IMR-90 (cell line): ENCODE measurements around the gene CLCA2. TPM values are rescaled to one million over a fixed set of nuclear protein-coding genes. Genes with fewer than 3 reads are reported as not detected.

Source experiments
- ATAC-seq: fragments of 200-7000 bp; cut with Tn5 transposase; 2 replicates; pipeline ENCODE4 v1.9.1; 2020; ENCODE audit warnings: low read depth, mild to moderate bottlenecking, moderate library complexity
- BruUV-seq: library from RNA; stranded (reverse); fragments of 400-500 nt; replicated peaks from 2 replicates; lab custom pipeline; 2021; lab: Mats Ljungman, UMichigan
- CTCF ChIA-PET: fragments of 300-600 bp; formaldehyde crosslinking; extraction: SDS; loops from one replicate; lab custom pipeline; 2021; ENCODE audit warnings: antibody characterized with exemption; lab: Yijun Ruan, JAX
- POLR2A ChIA-PET: fragments of 300-600 bp; sonication (Branson Sonifier 250); formaldehyde crosslinking; loops from one replicate; lab custom pipeline; 2022; ENCODE audit warnings: antibody characterized with exemption; ENCODE audit not compliant: unreplicated experiment; lab: Charles Lee
- DNase-seq: peaks from one replicate; pipeline ENCODE4 v3.0.0; 2013
- H2AFZ ChIP-seq: replicated peaks from 2 replicates; pipeline ENCODE3; 2013; ENCODE audit warnings: low read length, mild to moderate bottlenecking; ENCODE audit not compliant: poor library complexity
- H2AK5ac ChIP-seq: 2 replicates; pipeline ENCODE4 v1.6.1; 2013; ENCODE audit warnings: low read depth, low read length, inconsistent platforms
- H2AK9ac ChIP-seq: replicated peaks from 2 replicates; pipeline ENCODE3; 2013; ENCODE audit warnings: mild to moderate bottlenecking, low read depth, low read length, moderate library complexity; ENCODE audit not compliant: poor library complexity
- H2BK120ac ChIP-seq: 2 replicates; pipeline ENCODE4 v1.6.1; 2013; ENCODE audit warnings: low read depth, low read length, inconsistent platforms
- H2BK15ac ChIP-seq: 3 replicates; pipeline ENCODE4 v1.6.1; 2013; ENCODE audit warnings: low read depth, low read length, inconsistent platforms
- H2BK20ac ChIP-seq: 2 replicates; pipeline ENCODE4 v1.6.1; 2013; ENCODE audit warnings: low read depth, mild to moderate bottlenecking, inconsistent platforms, low read length, moderate library complexity
- H2BK5ac ChIP-seq: 2 replicates; pipeline ENCODE4 v1.6.1; 2013; ENCODE audit warnings: mild to moderate bottlenecking, low read depth, low read length, inconsistent platforms; ENCODE audit not compliant: poor library complexity, severe bottlenecking
- H3K14ac ChIP-seq: replicated peaks from 2 replicates; pipeline ENCODE4 v1.6.1; 2013; ENCODE audit warnings: low read depth, low read length, inconsistent platforms
- H3K18ac ChIP-seq: 2 replicates; pipeline ENCODE4 v1.6.1; 2013; ENCODE audit warnings: low read depth, low read length, control low read depth
- H3K23ac ChIP-seq: 2 replicates; pipeline ENCODE4 v1.6.1; 2013; ENCODE audit warnings: low read depth, low read length, inconsistent platforms
- H3K27ac ChIP-seq: 2 replicates; pipeline ENCODE4 v1.5.1; 2013; ENCODE audit warnings: mild to moderate bottlenecking, control low read depth, low read length; ENCODE audit not compliant: insufficient read depth
- H3K27me3 ChIP-seq: 2 replicates; pipeline ENCODE4 v1.6.1; 2013; ENCODE audit warnings: low read length; ENCODE audit not compliant: control insufficient read depth, insufficient read depth
- H3K36me3 ChIP-seq: 2 replicates; pipeline ENCODE4 v1.6.1; 2013; ENCODE audit warnings: low read length, mixed read lengths; ENCODE audit not compliant: control insufficient read depth, insufficient read depth
- H3K4ac ChIP-seq: 2 replicates; pipeline ENCODE4 v1.6.1; 2013; ENCODE audit warnings: low read depth, low read length, inconsistent platforms
- H3K4me1 ChIP-seq: 2 replicates; pipeline ENCODE4 v1.6.1; 2013; ENCODE audit warnings: low read length, mixed read lengths; ENCODE audit not compliant: control insufficient read depth, insufficient read depth
- H3K4me2 ChIP-seq: 2 replicates; pipeline ENCODE4 v1.6.1; 2013; ENCODE audit warnings: low read depth, mild to moderate bottlenecking, control low read depth, low read length, moderate library complexity
- H3K4me3 ChIP-seq: 2 replicates; pipeline ENCODE4 v1.5.1; 2013; ENCODE audit warnings: low read depth, mild to moderate bottlenecking, control low read depth, low read length, moderate library complexity; ENCODE audit not compliant: insufficient read depth
- H3K56ac ChIP-seq: 2 replicates; pipeline ENCODE4 v1.6.1; 2013; ENCODE audit warnings: low read length, inconsistent platforms; ENCODE audit not compliant: insufficient read depth; ENCODE audit errors: extremely low read depth
- H3K79me1 ChIP-seq, 2 experiments: 2 replicates each; pipeline ENCODE4 v1.6.1; 2013; ENCODE audit warnings: low read length in 2 of 2, inconsistent platforms in 1 of 2, low read depth in 1 of 2
- H3K9ac ChIP-seq: 2 replicates; pipeline ENCODE4 v1.6.1; 2013; ENCODE audit warnings: low read depth, low read length, control low read depth
- H3K9me1 ChIP-seq: 2 replicates; pipeline ENCODE4 v1.6.1; 2013; ENCODE audit warnings: low read length, inconsistent platforms; ENCODE audit not compliant: insufficient read depth
- H3K9me3 ChIP-seq: 2 replicates; pipeline ENCODE4 v1.6.1; 2013; ENCODE audit warnings: low read length; ENCODE audit not compliant: control insufficient read depth, insufficient read depth
- H4K20me1 ChIP-seq: 2 replicates; pipeline ENCODE4 v1.6.1; 2013; ENCODE audit warnings: low read length, inconsistent platforms; ENCODE audit not compliant: insufficient read depth
- H4K5ac ChIP-seq: 2 replicates; pipeline ENCODE4 v1.6.1; 2013; ENCODE audit warnings: mild to moderate bottlenecking, low read depth, low read length, control low read depth
- H4K8ac ChIP-seq, 2 experiments: 2 replicates each; pipeline ENCODE4 v1.6.1; 2013; ENCODE audit warnings: low read depth in 2 of 2, low read length in 2 of 2, control low read depth in 1 of 2, inconsistent platforms in 1 of 2
- H4K91ac ChIP-seq: 2 replicates; pipeline ENCODE4 v1.6.1; 2013; ENCODE audit warnings: low read depth, low read length, inconsistent platforms; ENCODE audit not compliant: insufficient read depth
- BHLHE40 ChIP-seq: fragments of 150-350 bp; IDR thresholded peaks from 2 replicates; pipeline ENCODE4 v1.6.1; 2016; ENCODE audit warnings: mild to moderate bottlenecking, low read depth, low read length
- CEBPB ChIP-seq: IDR thresholded peaks from 2 replicates; pipeline ENCODE4 v1.6.1; 2012; ENCODE audit warnings: low read depth, low read length, improper control_type of control experiment
- CHD1 ChIP-seq: IDR thresholded peaks from 2 replicates; pipeline ENCODE4 v1.6.1; 2012; ENCODE audit warnings: low read depth, low read length, improper control_type of control experiment
- FOS ChIP-seq: fragments of 150-350 bp; IDR thresholded peaks from 2 replicates; pipeline ENCODE4 v1.6.1; 2016; ENCODE audit warnings: low read depth, low read length
- MAFK ChIP-seq: IDR thresholded peaks from 2 replicates; pipeline ENCODE4 v1.6.1; 2012; ENCODE audit warnings: low read depth, low read length, improper control_type of control experiment
- MAZ ChIP-seq: IDR thresholded peaks from 2 replicates; pipeline ENCODE4 v1.6.1; 2012; ENCODE audit warnings: low read depth, mild to moderate bottlenecking, low read length, improper control_type of control experiment, moderate library complexity, borderline replicate concordance
- MXI1 ChIP-seq: IDR thresholded peaks from 2 replicates; pipeline ENCODE4 v1.6.1; 2012; ENCODE audit warnings: low read depth, mild to moderate bottlenecking, low read length, moderate library complexity, borderline replicate concordance
- NFE2L2 ChIP-seq: fragments of 150-350 bp; IDR thresholded peaks from 2 replicates; pipeline ENCODE4 v1.6.1; 2016; ENCODE audit warnings: low read depth, mild to moderate bottlenecking, low read length
- POLR2A ChIP-seq: IDR thresholded peaks from 2 replicates; pipeline ENCODE4 v1.6.1; 2012; ENCODE audit warnings: mild to moderate bottlenecking, low read depth, low read length
- RAD21 ChIP-seq: IDR thresholded peaks from 2 replicates; pipeline ENCODE4 v1.6.1; 2012; ENCODE audit warnings: low read length, improper control_type of control experiment
- RCOR1 ChIP-seq: IDR thresholded peaks from 2 replicates; pipeline ENCODE4 v1.6.1; 2012; ENCODE audit warnings: mild to moderate bottlenecking, low read length, improper control_type of control experiment; ENCODE audit not compliant: insufficient replicate concordance
- RFX5 ChIP-seq: IDR thresholded peaks from 2 replicates; pipeline ENCODE4 v1.8.0; 2012; ENCODE audit warnings: low read depth, mild to moderate bottlenecking, low read length, moderate library complexity
- SMC3 ChIP-seq: fragments of 150-350 bp; IDR thresholded peaks from 2 replicates; pipeline ENCODE4 v1.6.1; 2016; ENCODE audit warnings: low read depth, mild to moderate bottlenecking, antibody characterized with exemption, low read length, moderate library complexity
- dilution Hi-C: fragments of 300-500 bp; cut with HindIII; formaldehyde crosslinking; loops from one replicate; pipeline ENCODE4 v1.14.3; 2018; ENCODE audit warnings: low sequenced_read_pairs; ENCODE audit not compliant: unreplicated experiment
- in situ Hi-C: fragments of 300-500 bp; cut with MboI; formaldehyde crosslinking; loops from 3 replicates; pipeline ENCODE4 v1.14.3; 2019; ENCODE audit warnings: low sequenced_read_pairs, inconsistent platforms, mixed read lengths
- intact Hi-C: fragments of 100-400 bp; cut with micrococcal nuclease; formaldehyde crosslinking; loops from 2 replicates; pipeline ENCODE4 v1.10.0; 2022
- polyA plus RNA-seq, 3 experiments: library from polyadenylated mRNA; depleted of rRNA; stranded (reverse); fragments of >200 nt; gene quantifications; 2 replicates each; pipeline ENCODE4 v1.2.3, GENCODE V29; 2012; ENCODE audit warnings: low replicate concordance in 1 of 3
- total RNA-seq: library from RNA; depleted of rRNA; stranded (reverse); fragments of >200 nt; gene quantifications from 2 replicates; pipeline ENCODE4 v1.2.3, GENCODE V29; 2012
- TF ChIP-seq, protein P1 (sequence below): fragments of 150-350 bp; IDR thresholded peaks from 2 replicates; pipeline ENCODE4 v1.6.1; 2017; ENCODE audit warnings: mild to moderate bottlenecking, antibody characterized with exemption, low read length, low read depth
- TF ChIP-seq, protein P2 (sequence below): fragments of 150-350 bp; IDR thresholded peaks from 2 replicates; pipeline ENCODE4 v1.6.1; 2016; ENCODE audit warnings: low read depth, mild to moderate bottlenecking, low read length, moderate library complexity, borderline replicate concordance
- TF ChIP-seq, protein P3 (sequence below): conservative IDR thresholded peaks from 2 replicates; pipeline ENCODE4 v1.5.1; 2012; ENCODE audit warnings: mild to moderate bottlenecking, low read depth, low read length, improper control_type of control experiment

CLCA2 gene
- total and polyA plus RNA-seq, 2 of the 4 experiments (the other 2 are of a cell fraction): 0.09 to 0.18 TPM

DNA sequence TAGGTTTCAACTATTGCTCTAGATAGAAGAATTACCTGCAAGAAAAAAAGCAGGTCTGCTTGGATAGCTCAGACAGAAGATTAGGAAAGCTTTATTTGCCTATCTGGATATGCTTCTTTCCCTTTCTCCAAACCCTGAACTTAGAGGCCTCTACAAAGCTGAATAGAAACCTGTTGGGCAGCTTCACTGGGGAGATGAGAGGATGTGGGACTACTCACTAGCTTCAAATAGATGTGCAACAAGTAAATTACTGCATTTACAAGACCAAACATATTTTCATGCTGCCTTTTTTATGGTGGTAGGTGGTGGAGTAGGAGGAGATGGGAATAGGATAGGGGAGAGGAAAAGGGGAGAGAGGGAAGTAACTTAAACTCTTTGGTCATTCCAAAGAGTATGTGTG, 6.4 kb downstream of the CLCA2 start:
- no peak for DNase-seq
- H3K27me3 ChIP-seq: no peaks in the 10 kb centered on the region; the same call in 1 of the 2 replicates
- TF ChIP-seq, protein P1, sequence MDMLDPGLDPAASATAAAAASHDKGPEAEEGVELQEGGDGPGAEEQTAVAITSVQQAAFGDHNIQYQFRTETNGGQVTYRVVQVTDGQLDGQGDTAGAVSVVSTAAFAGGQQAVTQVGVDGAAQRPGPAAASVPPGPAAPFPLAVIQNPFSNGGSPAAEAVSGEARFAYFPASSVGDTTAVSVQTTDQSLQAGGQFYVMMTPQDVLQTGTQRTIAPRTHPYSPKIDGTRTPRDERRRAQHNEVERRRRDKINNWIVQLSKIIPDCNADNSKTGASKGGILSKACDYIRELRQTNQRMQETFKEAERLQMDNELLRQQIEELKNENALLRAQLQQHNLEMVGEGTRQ: no peak
- TF ChIP-seq RFX5 (no peak), SMC3 (no peak), MXI1 (no peak), RAD21 (no peak), MAFK (no peak), CHD1 (no peak), MAZ (no peak), RCOR1 (no peak), BHLHE40 (no peak), NFE2L2 (no peak), CEBPB (no peak), FOS (no peak), POLR2A (no peak)
- TF ChIP-seq, protein P2, sequence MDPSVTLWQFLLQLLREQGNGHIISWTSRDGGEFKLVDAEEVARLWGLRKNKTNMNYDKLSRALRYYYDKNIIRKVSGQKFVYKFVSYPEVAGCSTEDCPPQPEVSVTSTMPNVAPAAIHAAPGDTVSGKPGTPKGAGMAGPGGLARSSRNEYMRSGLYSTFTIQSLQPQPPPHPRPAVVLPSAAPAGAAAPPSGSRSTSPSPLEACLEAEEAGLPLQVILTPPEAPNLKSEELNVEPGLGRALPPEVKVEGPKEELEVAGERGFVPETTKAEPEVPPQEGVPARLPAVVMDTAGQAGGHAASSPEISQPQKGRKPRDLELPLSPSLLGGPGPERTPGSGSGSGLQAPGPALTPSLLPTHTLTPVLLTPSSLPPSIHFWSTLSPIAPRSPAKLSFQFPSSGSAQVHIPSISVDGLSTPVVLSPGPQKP: no peak
- TF ChIP-seq, protein P3, sequence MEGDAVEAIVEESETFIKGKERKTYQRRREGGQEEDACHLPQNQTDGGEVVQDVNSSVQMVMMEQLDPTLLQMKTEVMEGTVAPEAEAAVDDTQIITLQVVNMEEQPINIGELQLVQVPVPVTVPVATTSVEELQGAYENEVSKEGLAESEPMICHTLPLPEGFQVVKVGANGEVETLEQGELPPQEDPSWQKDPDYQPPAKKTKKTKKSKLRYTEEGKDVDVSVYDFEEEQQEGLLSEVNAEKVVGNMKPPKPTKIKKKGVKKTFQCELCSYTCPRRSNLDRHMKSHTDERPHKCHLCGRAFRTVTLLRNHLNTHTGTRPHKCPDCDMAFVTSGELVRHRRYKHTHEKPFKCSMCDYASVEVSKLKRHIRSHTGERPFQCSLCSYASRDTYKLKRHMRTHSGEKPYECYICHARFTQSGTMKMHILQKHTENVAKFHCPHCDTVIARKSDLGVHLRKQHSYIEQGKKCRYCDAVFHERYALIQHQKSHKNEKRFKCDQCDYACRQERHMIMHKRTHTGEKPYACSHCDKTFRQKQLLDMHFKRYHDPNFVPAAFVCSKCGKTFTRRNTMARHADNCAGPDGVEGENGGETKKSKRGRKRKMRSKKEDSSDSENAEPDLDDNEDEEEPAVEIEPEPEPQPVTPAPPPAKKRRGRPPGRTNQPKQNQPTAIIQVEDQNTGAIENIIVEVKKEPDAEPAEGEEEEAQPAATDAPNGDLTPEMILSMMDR: no peak
- intact Hi-C loops (no loop called here), dilution Hi-C loops (no loop called here), in situ Hi-C loops (no loop called here)
- peak; percentile 9; the same call in 1 of the 2 replicates for ATAC-seq
- H2BK15ac ChIP-seq: 0 out of 3 replicates have a peak overlapping the region, but pooled peaks have one; percentile 67
- peak overlapping the region; percentile 6; the same call in 1 of the 2 replicates for H3K23ac ChIP-seq
- peak overlapping the region; percentile 97 for H4K5ac ChIP-seq
- peak overlapping the region; percentile 42 for H3K14ac ChIP-seq
- H2AK9ac ChIP-seq: no peak overlapping the region
- no peak overlapping the region for H2AK5ac ChIP-seq
- no peak overlapping the region for H3K4me3 ChIP-seq
- H3K4me1 ChIP-seq: peaks cover 5% of the 10 kb centered on the region; the same call in 1 of the 2 replicates
- H3K4ac ChIP-seq: peak overlapping the region; percentile 26; the same call in 1 of the 2 replicates
- peak overlapping the region; percentile 64; the same call in 1 of the 2 replicates for H3K27ac ChIP-seq
- no peaks in the 10 kb centered on the region for H4K20me1 ChIP-seq
- peak overlapping the region; percentile 80 for H2BK5ac ChIP-seq
- BruUV-seq: no TSS peak
- H4K8ac ChIP-seq: peak overlapping the region; percentile 72 to 92
- POLR2A ChIA-PET: interaction anchor here (1.1 kb wide), 1 partner anchor 34 kb away, joined by 3 read pairs; no protein-coding TSS in a partner anchor
- H4K91ac ChIP-seq: peak overlapping the region; percentile 53; the same call in 1 of the 2 replicates
- H3K9me3 ChIP-seq: no peaks in the 10 kb centered on the region
- no peaks in the 10 kb centered on the region for H3K9me1 ChIP-seq
- no peak overlapping the region for H3K9ac ChIP-seq
- H3K18ac ChIP-seq: peak overlapping the region; percentile 79
- H3K79me1 ChIP-seq: no peaks in the 10 kb centered on the region
- peak overlapping the region; percentile 33; the same call in 1 of the 2 replicates for H3K56ac ChIP-seq
- CTCF ChIA-PET: interaction anchor here (0.6 to 1.3 kb wide), 3 partner anchors 9 to 285 kb away, joined by 3 to 5 read pairs (median 4); no protein-coding TSS in a partner anchor
- no peak overlapping the region; the same call in 1 of the 2 replicates for H3K4me2 ChIP-seq
- peak overlapping the region; percentile 81 for H2BK20ac ChIP-seq
- H2BK120ac ChIP-seq: peak overlapping the region; percentile 81
- H2AFZ ChIP-seq: no peak overlapping the region
- H3K36me3 ChIP-seq: no peaks in the 10 kb centered on the region
